IPS-18a (cell line): Measurements from ENCODE around the gene YIPF1.
A peak's percentile ranks its signal among the peaks of the same experiment; 100 is the strongest.
"Not testable (repeated sequence)": the region's sequence is repeated elsewhere in the genome, so short reads cannot be mapped to it uniquely, and the experiment has no call there.

ENCODE experiments used
- H3K27ac ChIP-seq: one replicate; pipeline ENCODE4 v1.5.1; 2013; ENCODE audit warnings: low read length
- H3K27me3 ChIP-seq: one replicate; pipeline ENCODE4 v1.6.1; 2013; ENCODE audit warnings: mild to moderate bottlenecking, low read length; ENCODE audit not compliant: control insufficient read depth, insufficient read depth
- H3K36me3 ChIP-seq: one replicate; pipeline ENCODE4 v1.6.1; 2013; ENCODE audit warnings: low read depth, low read length; ENCODE audit not compliant: control insufficient read depth
- H3K4me1 ChIP-seq: one replicate; pipeline ENCODE4 v1.6.1; 2013; ENCODE audit warnings: low read depth, low read length; ENCODE audit not compliant: control insufficient read depth
- H3K4me3 ChIP-seq: one replicate; pipeline ENCODE4 v1.5.1; 2013; ENCODE audit warnings: low read length
- H3K9ac ChIP-seq: one replicate; pipeline ENCODE4 v1.6.1; 2013; ENCODE audit warnings: mild to moderate bottlenecking, low read length, moderate library complexity
- H3K9me3 ChIP-seq: one replicate; pipeline ENCODE4 v1.6.1; 2013; ENCODE audit warnings: low read depth, low read length; ENCODE audit not compliant: control insufficient read depth

The YIPF1 gene

DNA sequence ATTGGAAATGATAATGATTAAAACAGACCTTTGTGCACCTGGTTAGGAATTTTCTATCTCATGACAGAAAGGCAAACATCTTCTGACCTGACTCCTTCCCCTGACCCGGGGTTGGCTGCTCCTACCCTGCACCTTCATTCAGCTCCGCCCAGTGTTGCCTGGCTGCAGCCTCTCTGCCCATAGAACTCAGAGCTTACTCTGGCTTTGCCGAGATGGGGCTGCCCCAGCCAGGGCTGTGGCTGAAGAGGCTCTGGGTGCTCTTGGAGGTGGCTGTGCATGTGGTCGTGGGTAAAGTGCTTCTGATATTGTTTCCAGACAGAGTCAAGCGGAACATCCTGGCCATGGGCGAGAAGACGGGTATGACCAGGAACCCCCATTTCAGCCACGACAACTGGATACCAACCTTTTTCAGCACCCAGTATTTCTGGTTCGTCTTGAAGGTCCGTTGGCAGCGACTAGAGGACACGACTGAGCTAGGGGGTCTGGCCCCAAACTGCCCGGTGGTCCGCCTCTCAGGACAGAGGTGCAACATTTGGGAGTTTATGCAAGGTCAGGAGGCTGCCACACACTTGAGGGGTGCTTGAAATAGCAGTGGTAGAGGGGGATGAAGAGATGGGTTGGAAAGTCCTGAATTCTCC, 4.5 kb upstream of the YIPF1 start, which contains the start of gene DIO1:
Gene DIO1 (plus strand): TSS at position 189 of the 638 bp plus-strand sequence. CDS start 24 bp downstream, at position 213.
- no peak within 1 kb of the TSS for H3K4me3 ChIP-seq
- no peaks in the 10 kb centered on the region for H3K36me3 ChIP-seq
- no peak within 1 kb of the TSS for H3K27ac ChIP-seq
- H3K9ac ChIP-seq, result no peak within 1 kb of the TSS
- no peaks in the 10 kb centered on the region for H3K27me3 ChIP-seq
- no peaks in the 10 kb centered on the region for H3K9me3 ChIP-seq
- peaks cover 3% of the 10 kb centered on the region for H3K4me1 ChIP-seq

GRCh38 chr1:53892911-53893310, 3.3 kb upstream of the YIPF1 start:
- Histone ChIP-seq H3K9me3 (no peaks in the 10 kb centered on the region), H3K4me3 (no peak overlapping the region), H3K4me1 (peaks cover 3% of the 10 kb centered on the region), H3K27ac (no peak overlapping the region), H3K9ac (no peak overlapping the region), H3K36me3 (no peaks in the 10 kb centered on the region), H3K27me3 (no peaks in the 10 kb centered on the region)

DNA sequence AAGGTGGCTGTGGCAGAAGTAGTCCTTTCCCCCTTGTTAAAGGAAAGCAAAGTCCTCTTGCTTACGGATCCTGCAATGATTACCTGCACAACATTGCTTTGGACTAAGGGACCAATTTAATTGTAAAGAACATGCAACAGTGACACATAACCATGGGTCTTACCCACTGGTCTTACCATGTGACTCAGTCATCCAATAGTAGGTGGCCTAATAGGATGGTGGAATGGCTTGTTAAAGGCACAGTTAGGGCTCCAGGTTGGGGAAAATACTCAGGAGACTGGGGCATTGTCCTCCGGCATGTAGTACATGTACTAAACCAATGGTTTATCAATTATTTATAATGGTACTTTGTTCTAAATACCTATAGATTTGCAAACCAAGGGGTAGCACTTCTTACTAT, 2.1 kb upstream of the YIPF1 start:
- H3K27me3 ChIP-seq, result no peaks in the 10 kb centered on the region
- no peak overlapping the region for H3K9ac ChIP-seq
- no peak overlapping the region for H3K4me3 ChIP-seq
- no peaks in the 10 kb centered on the region for H3K9me3 ChIP-seq
- H3K4me1 ChIP-seq, result peaks cover 3% of the 10 kb centered on the region
- H3K36me3 ChIP-seq, result peaks cover 2% of the 10 kb centered on the region
- H3K27ac ChIP-seq, result no peak overlapping the region

DNA sequence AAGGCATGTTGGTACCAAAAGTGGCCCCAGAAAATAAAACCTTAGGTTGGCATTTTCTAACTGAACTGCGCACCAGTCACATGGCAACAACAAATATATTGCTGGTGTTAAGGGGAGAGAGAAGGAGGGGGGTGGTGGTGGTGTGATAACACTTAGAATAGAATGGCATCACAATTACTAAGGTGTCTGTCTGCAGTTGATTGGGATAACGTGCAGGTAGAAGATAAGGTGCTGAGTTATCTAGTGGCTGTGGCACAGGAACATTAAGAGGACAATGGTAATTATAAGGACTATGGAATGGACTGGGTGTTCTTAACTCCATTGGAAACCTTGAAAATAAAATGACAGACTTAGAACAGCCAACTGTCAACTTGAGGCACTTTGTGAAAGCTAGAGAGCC, 1.4 kb upstream of the YIPF1 start:
- peaks cover 2% of the 10 kb centered on the region for H3K36me3 ChIP-seq
- no peak overlapping the region for H3K27ac ChIP-seq
- H3K9me3 ChIP-seq, result no peaks in the 10 kb centered on the region
- H3K4me1 ChIP-seq, result peaks cover 3% of the 10 kb centered on the region
- H3K9ac ChIP-seq, result no peak overlapping the region
- H3K27me3 ChIP-seq, result no peaks in the 10 kb centered on the region
- H3K4me3 ChIP-seq, result no peak overlapping the region

- Histone ChIP-seq H3K9me3 (no peaks in the 10 kb centered on the region), H3K27me3 (no peaks in the 10 kb centered on the region), H3K4me1 (peaks cover 3% of the 10 kb centered on the region), H3K27ac (no peak overlapping the region), H3K9ac (no peak overlapping the region), H3K36me3 (peaks cover 2% of the 10 kb centered on the region), H3K4me3 (no peak overlapping the region)
Measured at GRCh38 chr1:53890522-53890941, 935 bp upstream of the YIPF1 start.

DNA sequence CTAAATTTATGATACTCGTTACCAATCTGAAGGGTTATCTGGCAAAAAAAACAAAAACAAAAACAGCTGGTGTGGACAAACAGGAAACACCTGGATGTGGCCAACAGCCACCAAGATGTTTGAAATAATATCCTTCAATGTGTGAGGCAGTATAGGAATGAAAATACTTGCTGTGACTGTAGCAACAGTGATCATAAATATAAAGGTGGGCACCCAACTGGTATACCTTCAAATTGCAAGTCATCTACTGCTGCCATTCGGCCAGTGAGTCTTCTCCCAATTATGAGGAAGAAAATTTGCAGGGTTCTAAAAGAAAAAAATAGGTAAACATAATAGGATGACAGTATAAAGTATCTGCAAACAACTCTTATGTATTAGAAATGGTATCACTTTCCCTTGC, 916 bp downstream of the YIPF1 start:
- Histone ChIP-seq H3K4me3 (peak overlapping the region; percentile 88), H3K27me3 (no peaks in the 10 kb centered on the region), H3K4me1 (peaks cover 3% of the 10 kb centered on the region), H3K36me3 (peaks cover 2% of the 10 kb centered on the region), H3K9ac (no peak overlapping the region), H3K27ac (no peak overlapping the region), H3K9me3 (no peaks in the 10 kb centered on the region)

DNA sequence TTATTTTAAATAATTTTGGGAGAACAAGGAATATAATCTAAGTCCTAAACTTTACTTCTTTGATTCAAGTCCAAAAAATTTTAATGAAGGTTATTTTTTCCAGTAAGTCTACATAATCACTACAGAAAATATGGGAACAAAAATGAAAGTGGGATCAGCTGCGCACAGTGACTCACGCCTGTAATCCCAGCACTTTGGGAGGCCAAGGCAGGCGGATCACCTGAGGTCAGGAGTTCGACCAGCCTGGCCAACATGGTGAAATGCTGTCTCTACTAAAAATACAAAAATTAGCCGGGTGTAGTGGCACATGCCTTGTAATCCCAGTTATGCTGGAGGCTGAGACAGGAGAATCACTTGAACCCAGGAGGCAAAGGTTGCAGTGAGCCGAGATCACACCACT, 6.0 kb downstream of the YIPF1 start:
- not testable (repeated sequence) for H3K27me3 ChIP-seq, H3K4me1 ChIP-seq, H3K4me3 ChIP-seq, H3K36me3 ChIP-seq, H3K27ac ChIP-seq, H3K9me3 ChIP-seq, H3K9ac ChIP-seq

- peaks cover 12% of the 10 kb centered on the region for H3K36me3 ChIP-seq
- H3K9me3 ChIP-seq, H3K27me3 ChIP-seq, H3K4me1 ChIP-seq, H3K4me3 ChIP-seq, H3K9ac ChIP-seq, H3K27ac ChIP-seq: not testable (repeated sequence)
Measured at GRCh38 chr1:53881853-53882252, 7.7 kb downstream of the YIPF1 start.

DNA sequence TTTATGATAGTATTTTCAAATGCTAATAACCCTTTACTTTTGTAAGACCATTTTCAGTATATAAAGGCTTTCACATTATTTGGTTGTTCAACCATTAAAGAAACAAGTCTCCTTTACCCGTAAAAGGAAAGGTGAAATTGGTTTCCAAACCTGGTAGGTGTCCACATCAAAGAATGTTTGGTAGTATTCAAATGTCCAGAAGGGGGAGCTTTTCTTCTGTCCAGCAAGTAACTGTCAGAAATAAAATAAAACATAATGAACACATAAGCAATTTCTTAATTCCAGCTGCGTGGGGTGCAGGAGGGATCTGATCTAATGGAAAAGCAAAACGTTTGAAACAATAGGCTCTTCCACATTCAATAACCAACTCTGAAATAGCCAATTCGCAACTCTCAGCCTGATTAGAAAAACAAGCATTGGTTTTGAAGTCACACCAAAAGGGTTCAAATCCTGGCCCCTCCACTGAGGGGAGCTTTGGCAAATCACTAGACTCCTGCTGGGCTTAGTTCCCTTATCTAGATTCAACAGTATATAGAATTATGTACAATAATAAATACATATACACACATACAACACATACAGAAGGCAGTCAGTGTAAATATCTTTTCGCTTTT, 11.0 kb downstream of the YIPF1 start:
- Histone ChIP-seq H3K4me3 (no peak overlapping the region), H3K9ac (no peak overlapping the region), H3K27me3 (no peaks in the 10 kb centered on the region), H3K27ac (no peak overlapping the region), H3K36me3 (peaks cover 18% of the 10 kb centered on the region), H3K4me1 (no peaks in the 10 kb centered on the region), H3K9me3 (no peaks in the 10 kb centered on the region)

DNA sequence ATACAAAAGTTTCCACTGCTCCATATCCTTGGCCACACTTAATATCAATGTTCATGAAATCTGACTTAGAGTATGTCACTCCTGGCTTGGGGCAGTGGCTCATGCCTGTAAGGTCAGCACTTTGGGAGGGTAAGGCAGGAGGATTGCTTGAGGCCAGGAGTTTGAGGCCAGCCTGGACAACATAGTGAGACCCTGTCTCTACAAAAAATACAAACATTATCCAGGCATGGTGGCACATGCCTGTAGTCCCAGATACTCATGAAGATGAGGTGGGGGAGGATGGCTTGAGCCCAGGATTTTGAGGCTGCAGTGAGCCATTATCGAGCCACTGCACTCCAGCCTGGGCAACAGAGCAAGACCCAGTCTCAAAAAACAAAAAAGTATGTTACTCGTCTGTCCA, 14.4 kb downstream of the YIPF1 start:
- H3K27me3 ChIP-seq, H3K9me3 ChIP-seq, H3K4me3 ChIP-seq, H3K9ac ChIP-seq, H3K27ac ChIP-seq, H3K4me1 ChIP-seq: not testable (repeated sequence)
- peaks cover 25% of the 10 kb centered on the region for H3K36me3 ChIP-seq

DNA sequence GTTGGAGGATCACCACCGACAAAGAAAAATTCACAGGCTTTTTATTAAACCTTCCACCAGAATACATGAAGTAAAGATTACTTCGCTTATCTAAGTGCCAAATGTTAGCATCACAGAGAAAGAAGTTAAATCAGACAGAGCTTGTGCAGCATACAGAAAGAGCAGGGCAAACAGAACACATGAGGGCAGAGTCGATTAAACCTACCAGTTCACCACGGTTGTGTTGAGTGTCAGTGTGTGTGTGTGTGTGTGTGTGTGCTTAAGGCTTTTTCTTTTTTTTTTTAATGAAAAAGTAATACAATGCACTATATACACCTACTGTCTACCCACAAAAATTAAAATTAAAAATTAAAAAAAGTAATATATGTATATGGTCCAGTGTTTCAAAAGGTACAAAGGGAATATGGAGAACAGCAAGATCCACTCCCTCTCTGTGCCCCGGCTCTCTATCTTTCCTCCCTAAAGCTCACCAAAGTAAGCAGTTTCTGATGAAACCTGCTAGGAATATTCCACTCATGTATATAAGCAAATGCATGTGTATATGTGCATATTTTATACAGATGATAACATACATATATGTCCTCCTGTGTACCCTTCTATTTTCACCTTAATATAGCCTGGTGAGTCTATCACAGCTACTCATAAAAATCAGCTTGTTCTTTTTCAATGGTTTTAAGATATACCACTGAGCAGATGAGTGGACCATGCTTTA, 17.7 kb downstream of the YIPF1 start:
- Histone ChIP-seq H3K4me3 (no peak overlapping the region), H3K36me3 (peaks cover 18% of the 10 kb centered on the region), H3K27me3 (no peaks in the 10 kb centered on the region), H3K9me3 (no peaks in the 10 kb centered on the region), H3K4me1 (no peaks in the 10 kb centered on the region), H3K27ac (no peak overlapping the region), H3K9ac (no peak overlapping the region)

- no peaks in the 10 kb centered on the region for H3K27me3 ChIP-seq
- no peak overlapping the region for H3K9ac ChIP-seq
- H3K27ac ChIP-seq, result no peak overlapping the region
Measured at GRCh38 chr1:53871221-53871620, 18.4 kb downstream of the YIPF1 start.

More at GRCh38 chr1:53871221-53871620, 18.4 kb downstream of the YIPF1 start:
- no peaks in the 10 kb centered on the region for H3K4me1 ChIP-seq
- no peaks in the 10 kb centered on the region for H3K9me3 ChIP-seq
- H3K36me3 ChIP-seq, result peaks cover 20% of the 10 kb centered on the region
- no peak overlapping the region for H3K4me3 ChIP-seq
